ENCODE results near the gene SAMD4A. TPM values are rescaled to one million over a fixed set of nuclear protein-coding genes. Genes with fewer than 3 reads are reported as not detected.

Gene SAMD4A
- polyA plus RNA-seq, 4 donors, result 2.7 to 9.6 (median 3.5) TPM

DNA sequence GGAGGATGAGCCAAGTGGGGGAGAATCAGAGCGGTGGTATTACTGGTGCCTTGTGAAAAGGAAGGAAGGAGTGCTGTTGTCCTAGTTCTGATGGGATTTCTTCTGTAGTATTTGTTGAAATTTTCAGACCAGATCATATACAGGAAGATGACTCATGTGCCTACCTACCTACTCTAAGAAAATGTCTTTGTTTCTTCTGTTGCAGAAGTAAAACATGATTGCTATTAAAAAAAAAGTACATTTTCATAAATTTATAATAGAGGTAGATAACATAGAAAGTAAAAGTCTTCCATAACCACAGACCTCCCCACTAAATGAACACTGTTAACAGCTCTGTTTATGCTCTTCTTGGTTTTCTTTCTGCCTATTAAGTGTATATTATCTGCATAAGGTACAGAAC lies 26.9 kb downstream of the SAMD4A start:
- no peaks in the 10 kb centered on the region for H3K9me3 ChIP-seq (ENCODE audit: control insufficient read depth in 2 of 2, insufficient read depth in 1 of 2, low read depth in 1 of 2, low read length in 1 of 2)
- no peak overlapping the region for H3K27ac ChIP-seq (ENCODE audit: low read depth in 1 of 3, low read length in 2 of 3)
- no peaks in the 10 kb centered on the region for H3K36me3 ChIP-seq (ENCODE audit: control insufficient read depth in 3 of 3, insufficient read depth in 2 of 3, low read depth in 1 of 3, low read length in 3 of 3)
- WGBS, 3 donors, result 72 to 85% (median 82%) methylated on average over 1 of the region's 1 CpG
- no peak for FAIRE-seq
- no peaks in the 10 kb centered on the region for H3K27me3 ChIP-seq (ENCODE audit: control insufficient read depth in 3 of 3, insufficient read depth in 3 of 3, low read length in 3 of 3)
- no peak overlapping the region for H3K4me3 ChIP-seq (ENCODE audit: low read depth in 1 of 3, low read length in 3 of 3)
- no peaks in the 10 kb centered on the region for H3K4me1 ChIP-seq (ENCODE audit: control insufficient read depth in 3 of 3, insufficient read depth in 2 of 3, low read depth in 1 of 3, low read length in 2 of 3)
- DNase-seq, result no peak

DNA sequence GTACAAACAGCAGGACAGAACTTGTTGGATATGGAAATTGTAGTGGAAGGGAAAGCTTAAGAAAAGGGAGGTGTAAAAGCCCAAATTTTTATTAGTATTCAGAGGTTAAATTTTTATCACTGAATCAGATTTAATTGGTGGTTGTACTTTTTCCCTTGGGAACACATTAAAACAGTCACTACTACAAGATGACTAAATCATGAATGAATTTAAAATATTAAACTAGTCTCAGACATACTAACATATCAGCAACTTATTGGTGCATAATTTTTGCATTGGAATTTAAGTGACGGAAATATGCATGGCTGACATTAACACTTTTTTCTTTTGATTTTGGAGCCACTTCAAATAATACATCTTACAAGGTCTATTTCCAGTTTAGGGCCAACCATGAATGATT lies 27.6 kb downstream of the SAMD4A start:
- no peaks in the 10 kb centered on the region for H3K27me3 ChIP-seq (ENCODE audit: control insufficient read depth in 3 of 3, insufficient read depth in 3 of 3, low read length in 3 of 3)
- no peaks in the 10 kb centered on the region for H3K36me3 ChIP-seq (ENCODE audit: control insufficient read depth in 3 of 3, insufficient read depth in 2 of 3, low read depth in 1 of 3, low read length in 3 of 3)
- H3K9me3 ChIP-seq (ENCODE audit: control insufficient read depth in 2 of 2, insufficient read depth in 1 of 2, low read depth in 1 of 2, low read length in 1 of 2), result no peaks in the 10 kb centered on the region
- FAIRE-seq, result no peak
- WGBS, 3 donors, result 95 to 100% (median 98%) methylated on average over 1 of the region's 1 CpG
- no peak overlapping the region for H3K27ac ChIP-seq (ENCODE audit: low read depth in 1 of 3, low read length in 2 of 3)
- no peak overlapping the region for H3K4me3 ChIP-seq (ENCODE audit: low read depth in 1 of 3, low read length in 3 of 3)
- DNase-seq, result no peak
- H3K4me1 ChIP-seq (ENCODE audit: control insufficient read depth in 3 of 3, insufficient read depth in 2 of 3, low read depth in 1 of 3, low read length in 2 of 3), result no peaks in the 10 kb centered on the region

DNA sequence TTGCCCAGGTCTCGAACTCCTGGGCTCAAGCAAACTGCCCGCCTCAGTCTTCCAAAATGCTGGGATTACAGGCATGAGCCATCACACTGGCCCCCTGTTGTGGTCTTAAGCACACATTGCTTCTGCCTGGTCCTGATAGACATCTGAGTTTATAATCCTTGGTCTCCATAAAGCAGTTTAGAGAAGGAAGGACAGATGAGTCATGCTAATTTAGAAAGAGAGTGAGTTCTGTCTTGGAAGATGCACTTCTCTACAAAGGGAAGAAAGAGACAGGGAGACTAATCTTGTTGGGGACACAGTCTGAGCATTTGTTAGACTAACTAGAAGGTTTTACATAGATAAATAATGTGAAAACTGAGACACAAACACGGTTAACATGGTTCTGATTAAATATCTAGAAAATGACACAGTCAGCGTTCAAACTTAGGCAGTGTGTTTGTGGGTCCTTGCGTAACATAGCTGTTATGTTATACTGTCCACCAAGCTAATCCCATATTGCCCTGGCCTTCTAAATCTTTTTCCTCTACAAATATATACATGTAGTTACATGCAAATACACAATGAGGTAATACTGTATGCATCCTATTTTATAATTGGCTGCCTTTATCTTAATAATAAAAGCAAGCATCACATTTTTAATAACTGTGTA lies 31.0 kb downstream of the SAMD4A start:
- H3K27me3 ChIP-seq (ENCODE audit: control insufficient read depth in 3 of 3, insufficient read depth in 3 of 3, low read length in 3 of 3), result peaks cover 0 to 2% (median 0%) of the 10 kb centered on the region in 3 donors
- no peaks in the 10 kb centered on the region for H3K9me3 ChIP-seq (ENCODE audit: control insufficient read depth in 2 of 2, insufficient read depth in 1 of 2, low read depth in 1 of 2, low read length in 1 of 2)
- 80 to 88% (median 83%) methylated on average over 5 of the region's 5 CpGs for WGBS, 3 donors
- no peak overlapping the region for H3K4me3 ChIP-seq (ENCODE audit: low read depth in 1 of 3, low read length in 3 of 3)
- DNase-seq (no peak), FAIRE-seq (no peak)
- H3K4me1 ChIP-seq (ENCODE audit: control insufficient read depth in 3 of 3, insufficient read depth in 2 of 3, low read depth in 1 of 3, low read length in 2 of 3), result no peaks in the 10 kb centered on the region
- no peaks in the 10 kb centered on the region for H3K36me3 ChIP-seq (ENCODE audit: control insufficient read depth in 3 of 3, insufficient read depth in 2 of 3, low read depth in 1 of 3, low read length in 3 of 3)
- H3K27ac ChIP-seq (ENCODE audit: low read depth in 1 of 3, low read length in 2 of 3), result no peak overlapping the region

DNA sequence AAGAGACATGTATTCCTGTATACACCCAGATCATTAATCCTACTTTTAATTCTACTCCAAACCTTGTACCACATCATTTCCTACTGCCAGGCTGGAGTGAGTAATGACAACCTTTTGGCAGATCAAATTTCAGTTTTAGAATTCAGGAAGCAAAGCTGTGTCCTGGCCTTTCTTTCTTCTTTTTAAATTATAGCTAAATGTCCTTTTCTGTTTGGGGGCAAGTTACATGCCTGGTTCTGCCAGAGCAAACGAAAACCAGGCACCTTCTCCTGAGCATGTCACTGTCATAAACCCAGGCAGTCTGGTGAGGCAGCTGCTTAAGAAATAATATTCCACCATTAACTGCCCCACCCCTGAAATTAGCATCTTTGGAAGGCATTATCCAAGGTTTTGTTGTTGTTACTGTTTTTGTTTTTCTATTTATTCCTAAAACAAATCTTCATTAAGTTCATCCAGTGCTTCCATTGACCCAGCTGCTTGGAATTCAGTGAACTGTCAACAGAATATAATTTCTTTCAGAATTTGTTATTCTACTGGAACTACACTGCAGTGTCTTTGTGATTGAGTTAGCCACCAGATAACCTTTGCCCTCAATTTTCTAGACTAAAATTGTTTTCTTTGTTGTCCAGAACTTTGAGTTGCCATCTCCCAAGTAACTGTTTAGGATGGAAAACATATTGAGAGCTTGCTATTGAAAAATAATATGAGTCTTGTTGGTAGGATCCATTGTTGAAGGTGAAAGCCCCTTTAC lies 33.2 kb downstream of the SAMD4A start:
- Histone ChIP-seq H3K27me3 (ENCODE audit: control insufficient read depth in 3 of 3, insufficient read depth in 3 of 3, low read length in 3 of 3) (peaks cover 0 to 2% (median 0%) of the 10 kb centered on the region in 3 donors), H3K4me1 (ENCODE audit: control insufficient read depth in 3 of 3, insufficient read depth in 2 of 3, low read depth in 1 of 3, low read length in 2 of 3) (no peaks in the 10 kb centered on the region), H3K27ac (ENCODE audit: low read depth in 1 of 3, low read length in 2 of 3) (no peak overlapping the region), H3K4me3 (ENCODE audit: low read depth in 1 of 3, low read length in 3 of 3) (no peak overlapping the region), H3K9me3 (ENCODE audit: control insufficient read depth in 2 of 2, insufficient read depth in 1 of 2, low read depth in 1 of 2, low read length in 1 of 2) (no peaks in the 10 kb centered on the region), H3K36me3 (ENCODE audit: control insufficient read depth in 3 of 3, insufficient read depth in 2 of 3, low read depth in 1 of 3, low read length in 3 of 3) (no peaks in the 10 kb centered on the region)
- DNase-seq, result no peak
- no peak for FAIRE-seq
- 4 to 22% (median 12%) methylated on average over 1 of the region's 1 CpG for WGBS, 3 donors

DNA sequence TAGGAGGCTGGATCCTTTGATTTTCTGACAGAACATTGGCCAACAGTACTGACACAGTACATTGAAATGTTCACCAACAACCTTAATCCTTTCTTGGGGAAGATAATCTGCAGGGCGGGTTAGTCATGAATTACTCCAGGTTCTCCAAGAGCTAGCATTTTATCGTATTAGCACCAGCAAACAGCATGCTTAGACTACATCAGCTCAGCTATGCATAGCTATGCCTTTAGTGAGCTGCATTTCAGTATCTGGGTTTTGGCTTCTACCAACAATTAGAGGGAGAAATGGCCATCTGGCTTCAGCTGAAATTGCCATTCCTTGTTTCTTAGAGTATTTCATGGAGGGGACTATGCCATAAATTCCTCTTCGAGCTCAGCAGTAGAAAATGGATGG lies 33.8 kb downstream of the SAMD4A start:
- Histone ChIP-seq H3K27ac (ENCODE audit: low read depth in 1 of 3, low read length in 2 of 3) (no peak overlapping the region), H3K9me3 (ENCODE audit: control insufficient read depth in 2 of 2, insufficient read depth in 1 of 2, low read depth in 1 of 2, low read length in 1 of 2) (no peaks in the 10 kb centered on the region), H3K36me3 (ENCODE audit: control insufficient read depth in 3 of 3, insufficient read depth in 2 of 3, low read depth in 1 of 3, low read length in 3 of 3) (no peaks in the 10 kb centered on the region), H3K4me3 (ENCODE audit: low read depth in 1 of 3, low read length in 3 of 3) (no peak overlapping the region), H3K27me3 (ENCODE audit: control insufficient read depth in 3 of 3, insufficient read depth in 3 of 3, low read length in 3 of 3) (peaks cover 0 to 2% (median 0%) of the 10 kb centered on the region in 3 donors), H3K4me1 (ENCODE audit: control insufficient read depth in 3 of 3, insufficient read depth in 2 of 3, low read depth in 1 of 3, low read length in 2 of 3) (no peaks in the 10 kb centered on the region)
- no peak for FAIRE-seq
- DNase-seq, result no peak
- 88 to 92% (median 92%) methylated on average over 3 of the region's 3 CpGs for WGBS, 3 donors

DNA sequence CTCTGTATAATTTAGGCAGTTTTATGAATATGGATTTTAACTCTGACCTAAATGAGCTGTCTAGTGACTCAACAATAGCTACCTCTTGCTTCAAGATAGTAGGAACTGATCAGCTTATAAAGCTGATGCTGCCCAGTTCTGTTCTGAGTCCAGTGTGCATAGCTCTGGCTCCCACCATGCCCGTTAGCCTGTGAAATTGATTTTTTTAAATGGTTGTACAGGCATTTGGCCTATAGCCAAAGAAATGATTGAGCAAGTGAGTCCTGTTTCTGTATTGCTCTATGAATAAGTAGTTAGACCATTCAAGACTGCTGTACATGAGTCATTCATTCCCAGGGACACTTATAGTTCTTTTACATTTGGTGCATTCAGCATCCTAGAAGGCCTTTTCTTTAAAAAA lies 36.4 kb downstream of the SAMD4A start:
- Histone ChIP-seq H3K9me3 (ENCODE audit: control insufficient read depth in 2 of 2, insufficient read depth in 1 of 2, low read depth in 1 of 2, low read length in 1 of 2) (no peaks in the 10 kb centered on the region), H3K36me3 (ENCODE audit: control insufficient read depth in 3 of 3, insufficient read depth in 2 of 3, low read depth in 1 of 3, low read length in 3 of 3) (no peaks in the 10 kb centered on the region), H3K4me3 (ENCODE audit: low read depth in 1 of 3, low read length in 3 of 3) (no peak overlapping the region), H3K4me1 (ENCODE audit: control insufficient read depth in 3 of 3, insufficient read depth in 2 of 3, low read depth in 1 of 3, low read length in 2 of 3) (no peaks in the 10 kb centered on the region), H3K27me3 (ENCODE audit: control insufficient read depth in 3 of 3, insufficient read depth in 3 of 3, low read length in 3 of 3) (peaks cover 0 to 2% (median 0%) of the 10 kb centered on the region in 3 donors), H3K27ac (ENCODE audit: low read depth in 1 of 3, low read length in 2 of 3) (no peak overlapping the region)
- FAIRE-seq (no peak), DNase-seq (no peak)
- 41 to 65% (median 55%) methylated on average over 1 of the region's 1 CpG for WGBS, 3 donors

DNA sequence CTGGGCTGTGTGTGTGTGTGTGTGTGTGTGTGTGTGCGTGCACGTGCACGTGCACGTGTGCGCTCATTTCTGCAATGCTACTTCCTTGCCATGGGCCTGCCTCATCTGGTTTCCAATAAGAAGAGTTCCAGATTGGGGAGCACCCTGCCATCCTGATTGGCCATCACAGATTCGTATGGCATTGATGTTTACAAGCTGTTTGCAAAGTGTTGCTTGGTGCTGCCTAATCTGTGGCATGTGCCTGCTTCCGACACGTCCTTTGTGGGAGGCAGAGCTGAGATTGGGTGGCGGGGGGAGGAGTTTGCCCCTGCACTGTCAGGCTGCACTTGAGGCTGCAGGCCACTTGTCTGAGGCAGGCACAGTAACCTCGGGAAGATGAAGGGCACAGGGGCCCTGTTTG lies 39.2 kb downstream of the SAMD4A start:
- 66 to 78% (median 70%) methylated on average over 10 of the region's 10 CpGs for WGBS, 3 donors
- Histone ChIP-seq H3K9me3 (ENCODE audit: control insufficient read depth in 2 of 2, insufficient read depth in 1 of 2, low read depth in 1 of 2, low read length in 1 of 2) (no peaks in the 10 kb centered on the region), H3K4me1 (ENCODE audit: control insufficient read depth in 3 of 3, insufficient read depth in 2 of 3, low read depth in 1 of 3, low read length in 2 of 3) (no peaks in the 10 kb centered on the region), H3K27ac (ENCODE audit: low read depth in 1 of 3, low read length in 2 of 3) (no peak overlapping the region), H3K27me3 (ENCODE audit: control insufficient read depth in 3 of 3, insufficient read depth in 3 of 3, low read length in 3 of 3) (peaks cover 0 to 2% (median 0%) of the 10 kb centered on the region in 3 donors), H3K36me3 (ENCODE audit: control insufficient read depth in 3 of 3, insufficient read depth in 2 of 3, low read depth in 1 of 3, low read length in 3 of 3) (no peaks in the 10 kb centered on the region), H3K4me3 (ENCODE audit: low read depth in 1 of 3, low read length in 3 of 3) (no peak overlapping the region)
- FAIRE-seq (no peak), DNase-seq (no peak)

DNA sequence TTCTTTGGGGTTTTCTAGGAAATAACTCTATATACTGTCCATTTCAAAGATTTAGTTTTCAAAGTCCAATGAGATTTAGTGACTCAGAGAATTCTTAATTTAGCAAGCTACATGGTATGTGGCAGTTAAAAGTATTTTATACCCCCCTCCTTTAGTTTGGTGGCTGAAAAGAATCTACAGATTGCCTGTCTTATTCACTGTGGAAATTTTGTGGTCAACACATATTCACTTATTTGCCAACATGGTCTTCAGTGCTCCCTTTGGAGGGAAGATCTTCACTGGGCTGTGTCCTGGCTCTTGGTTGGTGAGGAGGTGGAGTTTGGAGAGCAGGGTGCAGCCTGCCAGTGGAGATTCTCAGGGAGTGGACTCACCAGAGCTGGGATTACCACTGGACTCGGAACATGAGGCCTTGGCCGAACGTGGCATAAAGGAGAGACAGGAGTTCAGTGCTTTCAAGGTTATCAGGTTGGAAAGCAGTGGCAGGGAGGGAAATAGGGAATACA lies 39.8 kb downstream of the SAMD4A start:
- DNase-seq (no peak), FAIRE-seq (no peak)
- Histone ChIP-seq H3K4me1 (ENCODE audit: control insufficient read depth in 3 of 3, insufficient read depth in 2 of 3, low read depth in 1 of 3, low read length in 2 of 3) (no peaks in the 10 kb centered on the region), H3K9me3 (ENCODE audit: control insufficient read depth in 2 of 2, insufficient read depth in 1 of 2, low read depth in 1 of 2, low read length in 1 of 2) (no peaks in the 10 kb centered on the region), H3K36me3 (ENCODE audit: control insufficient read depth in 3 of 3, insufficient read depth in 2 of 3, low read depth in 1 of 3, low read length in 3 of 3) (no peaks in the 10 kb centered on the region), H3K4me3 (ENCODE audit: low read depth in 1 of 3, low read length in 3 of 3) (no peak overlapping the region), H3K27me3 (ENCODE audit: control insufficient read depth in 3 of 3, insufficient read depth in 3 of 3, low read length in 3 of 3) (peaks cover 0 to 2% (median 0%) of the 10 kb centered on the region in 3 donors), H3K27ac (ENCODE audit: low read depth in 1 of 3, low read length in 2 of 3) (no peak overlapping the region)
- WGBS, 3 donors, result 78 to 89% (median 89%) methylated on average over 3 of the region's 3 CpGs

Measured in small intestine (tissue), 7 donors.